ENCODE results near the gene THAP8.

DNA sequence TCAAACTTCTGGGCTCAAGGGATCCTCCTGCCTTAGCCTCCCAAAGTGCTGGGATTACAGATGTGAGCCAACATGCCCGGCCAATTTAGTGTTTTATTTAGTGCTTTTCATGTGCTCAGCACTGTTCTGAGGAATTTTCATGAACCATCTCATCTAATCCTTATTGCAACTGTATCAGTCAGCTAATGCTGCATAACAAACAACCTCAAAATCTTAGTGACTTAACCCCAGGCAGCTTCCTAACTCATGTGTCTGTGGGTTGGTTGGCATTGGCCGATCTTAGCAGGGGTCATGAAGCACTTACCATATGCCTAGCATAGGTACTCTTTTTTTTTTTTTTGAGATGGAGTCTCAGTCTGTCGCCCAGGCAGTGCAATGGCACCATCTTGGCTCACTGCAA is 65.3 kb downstream of the THAP8 start:
- TF ChIP-seq, protein P1, sequence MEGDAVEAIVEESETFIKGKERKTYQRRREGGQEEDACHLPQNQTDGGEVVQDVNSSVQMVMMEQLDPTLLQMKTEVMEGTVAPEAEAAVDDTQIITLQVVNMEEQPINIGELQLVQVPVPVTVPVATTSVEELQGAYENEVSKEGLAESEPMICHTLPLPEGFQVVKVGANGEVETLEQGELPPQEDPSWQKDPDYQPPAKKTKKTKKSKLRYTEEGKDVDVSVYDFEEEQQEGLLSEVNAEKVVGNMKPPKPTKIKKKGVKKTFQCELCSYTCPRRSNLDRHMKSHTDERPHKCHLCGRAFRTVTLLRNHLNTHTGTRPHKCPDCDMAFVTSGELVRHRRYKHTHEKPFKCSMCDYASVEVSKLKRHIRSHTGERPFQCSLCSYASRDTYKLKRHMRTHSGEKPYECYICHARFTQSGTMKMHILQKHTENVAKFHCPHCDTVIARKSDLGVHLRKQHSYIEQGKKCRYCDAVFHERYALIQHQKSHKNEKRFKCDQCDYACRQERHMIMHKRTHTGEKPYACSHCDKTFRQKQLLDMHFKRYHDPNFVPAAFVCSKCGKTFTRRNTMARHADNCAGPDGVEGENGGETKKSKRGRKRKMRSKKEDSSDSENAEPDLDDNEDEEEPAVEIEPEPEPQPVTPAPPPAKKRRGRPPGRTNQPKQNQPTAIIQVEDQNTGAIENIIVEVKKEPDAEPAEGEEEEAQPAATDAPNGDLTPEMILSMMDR (conservative IDR thresholded peaks at IDR 0.05; ENCODE audit: low read length) = no peak
- no peak for TF ChIP-seq EZH2phosphoT487 (IDR thresholded peaks at IDR 0.05; ENCODE audit: borderline replicate concordance)

All from Loucy (cell line).